ENCODE results near the gene ANO2. TPM values are rescaled to one million over a fixed set of nuclear protein-coding genes. Genes with fewer than 3 reads are reported as not detected.
A peak's percentile ranks its signal among the peaks of the same experiment; 100 is the strongest.
"Not testable (repeated sequence)": the region's sequence is repeated elsewhere in the genome, so short reads cannot be mapped to it uniquely, and the experiment has no call there.

Gene ANO2
- total and polyA plus RNA-seq, 8 donors, result 0.43 to 2.4 (median 0.97) TPM

- ATAC-seq (no peak), FAIRE-seq (no peak), DNase-seq (no peak)
- 82 to 85% methylated on average over 8 of the region's 8 CpGs for WGBS, 2 donors
- H3K27me3 ChIP-seq, result no peaks in the 10 kb centered on the region
- no peak overlapping the region for H3K27ac ChIP-seq
- no peak overlapping the region for H3K4me3 ChIP-seq
- TF ChIP-seq, protein P1, sequence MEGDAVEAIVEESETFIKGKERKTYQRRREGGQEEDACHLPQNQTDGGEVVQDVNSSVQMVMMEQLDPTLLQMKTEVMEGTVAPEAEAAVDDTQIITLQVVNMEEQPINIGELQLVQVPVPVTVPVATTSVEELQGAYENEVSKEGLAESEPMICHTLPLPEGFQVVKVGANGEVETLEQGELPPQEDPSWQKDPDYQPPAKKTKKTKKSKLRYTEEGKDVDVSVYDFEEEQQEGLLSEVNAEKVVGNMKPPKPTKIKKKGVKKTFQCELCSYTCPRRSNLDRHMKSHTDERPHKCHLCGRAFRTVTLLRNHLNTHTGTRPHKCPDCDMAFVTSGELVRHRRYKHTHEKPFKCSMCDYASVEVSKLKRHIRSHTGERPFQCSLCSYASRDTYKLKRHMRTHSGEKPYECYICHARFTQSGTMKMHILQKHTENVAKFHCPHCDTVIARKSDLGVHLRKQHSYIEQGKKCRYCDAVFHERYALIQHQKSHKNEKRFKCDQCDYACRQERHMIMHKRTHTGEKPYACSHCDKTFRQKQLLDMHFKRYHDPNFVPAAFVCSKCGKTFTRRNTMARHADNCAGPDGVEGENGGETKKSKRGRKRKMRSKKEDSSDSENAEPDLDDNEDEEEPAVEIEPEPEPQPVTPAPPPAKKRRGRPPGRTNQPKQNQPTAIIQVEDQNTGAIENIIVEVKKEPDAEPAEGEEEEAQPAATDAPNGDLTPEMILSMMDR (IDR thresholded peaks at IDR 0.05), result no peak
- intact Hi-C loops (cut with DNase I), result no loop called here
- H3K4me1 ChIP-seq, result no peaks in the 10 kb centered on the region
- no peaks in the 10 kb centered on the region for H3K9me3 ChIP-seq
- no peaks in the 10 kb centered on the region for H3K36me3 ChIP-seq
Observed at GRCh38 chr12:5661811-5662210, 283.2 kb downstream of the ANO2 start.

DNA sequence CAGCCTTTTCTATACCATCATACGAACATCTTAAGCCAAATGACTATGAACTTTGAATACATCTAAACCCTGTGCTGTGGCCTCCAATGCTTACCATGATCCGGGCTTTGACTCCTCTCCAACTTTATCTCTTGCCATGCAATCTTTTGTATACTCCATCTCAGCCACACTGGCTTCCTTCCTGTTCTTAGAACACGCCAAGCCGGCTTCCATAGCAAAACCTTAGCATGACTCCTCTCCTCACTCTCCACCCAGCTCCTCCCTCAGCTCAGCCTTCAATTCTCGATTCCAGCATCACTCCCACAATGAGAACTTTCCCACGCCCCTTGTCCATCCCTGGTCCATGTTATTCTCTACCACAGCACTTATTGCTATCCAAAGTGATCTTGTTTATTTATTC, 284.8 kb downstream of the ANO2 start:
- ATAC-seq (no peak), FAIRE-seq (no peak), DNase-seq (no peak)
- Histone ChIP-seq H3K4me1 (no peaks in the 10 kb centered on the region), H3K36me3 (no peaks in the 10 kb centered on the region), H3K27me3 (peaks cover 0 to 3% (median 0%) of the 10 kb centered on the region in 4 donors), H3K4me3 (no peak overlapping the region), H3K9me3 (no peaks in the 10 kb centered on the region), H3K27ac (no peak overlapping the region)
- intact Hi-C loops (cut with DNase I), result no loop called here
- TF ChIP-seq, protein P1 (IDR thresholded peaks at IDR 0.05), result no peak
- 59 to 70% methylated on average over 6 of the region's 6 CpGs for WGBS, 2 donors

- FAIRE-seq, result peak; percentile 98
- not testable (repeated sequence) for H3K27ac ChIP-seq
Observed at GRCh38 chr12:5658339-5658941, 286.6 kb downstream of the ANO2 start.

DNA sequence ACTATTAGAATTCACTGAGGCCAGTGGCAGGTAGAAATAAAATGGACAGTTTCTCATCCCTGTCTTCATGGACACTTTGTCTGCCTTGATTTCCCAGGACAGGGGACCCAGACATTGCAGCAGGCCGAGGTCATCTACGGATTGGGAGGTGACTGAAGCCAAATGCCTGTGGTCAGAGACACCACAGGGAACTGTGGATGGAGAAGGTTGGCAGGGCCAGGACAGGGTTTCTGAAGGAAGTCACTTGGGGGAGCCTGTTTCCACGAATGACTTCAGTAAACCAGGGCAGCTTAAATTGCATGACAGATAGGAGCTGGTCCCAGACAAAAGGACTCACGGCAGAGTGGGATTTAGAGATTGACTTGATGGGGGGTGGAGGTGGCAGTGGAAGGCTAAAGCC, 288.2 kb downstream of the ANO2 start:
- no peak for ATAC-seq
- WGBS, 2 donors, result 57 to 62% methylated on average over 4 of the region's 4 CpGs

More at GRCh38 chr12:5658339-5658941, 286.6 kb downstream of the ANO2 start:
- H3K9me3 ChIP-seq; intact Hi-C loops (cut with DNase I); H3K4me1 ChIP-seq; H3K27me3 ChIP-seq; H3K36me3 ChIP-seq; DNase-seq; H3K4me3 ChIP-seq; ATAC-seq: not testable (repeated sequence)
- 50 to 72% methylated on average over 3 of the region's 3 CpGs for WGBS, 2 donors

GRCh38 chr12:5655120-5655519, 289.9 kb downstream of the ANO2 start:
- FAIRE-seq (no peak), ATAC-seq (no peak)
- WGBS, 2 donors, result 43 to 50% methylated on average over 3 of the region's 3 CpGs

More for the DNA sequence above, 288.2 kb downstream of the ANO2 start:
- Histone ChIP-seq H3K9me3 (no peaks in the 10 kb centered on the region), H3K27ac (no peak overlapping the region), H3K36me3 (no peaks in the 10 kb centered on the region), H3K4me1 (no peaks in the 10 kb centered on the region), H3K27me3 (peaks cover 0 to 3% (median 0%) of the 10 kb centered on the region in 4 donors), H3K4me3 (no peak overlapping the region)
- FAIRE-seq, result no peak
- no peak for DNase-seq
- intact Hi-C loops (cut with DNase I), result no loop called here
- TF ChIP-seq, protein P1 (IDR thresholded peaks at IDR 0.05), result no peak

More at GRCh38 chr12:5655120-5655519, 289.9 kb downstream of the ANO2 start:
- Histone ChIP-seq H3K9me3 (no peaks in the 10 kb centered on the region), H3K4me3 (no peak overlapping the region), H3K36me3 (no peaks in the 10 kb centered on the region), H3K27me3 (peaks cover 0 to 3% (median 0%) of the 10 kb centered on the region in 4 donors), H3K27ac (no peak overlapping the region), H3K4me1 (no peaks in the 10 kb centered on the region)
- TF ChIP-seq, protein P1 (IDR thresholded peaks at IDR 0.05), result no peak
- no peak for DNase-seq
- intact Hi-C loops (cut with DNase I), result no loop called here

Measured in pancreas (tissue), 10 donors.